ENCODE results near the gene ZBTB22. TPM values are rescaled to one million over a fixed set of nuclear protein-coding genes. Genes with fewer than 3 reads are reported as not detected.

ZBTB22 gene
- total RNA-seq, 1 donor from 2014 or later = 17.5 TPM

DNA sequence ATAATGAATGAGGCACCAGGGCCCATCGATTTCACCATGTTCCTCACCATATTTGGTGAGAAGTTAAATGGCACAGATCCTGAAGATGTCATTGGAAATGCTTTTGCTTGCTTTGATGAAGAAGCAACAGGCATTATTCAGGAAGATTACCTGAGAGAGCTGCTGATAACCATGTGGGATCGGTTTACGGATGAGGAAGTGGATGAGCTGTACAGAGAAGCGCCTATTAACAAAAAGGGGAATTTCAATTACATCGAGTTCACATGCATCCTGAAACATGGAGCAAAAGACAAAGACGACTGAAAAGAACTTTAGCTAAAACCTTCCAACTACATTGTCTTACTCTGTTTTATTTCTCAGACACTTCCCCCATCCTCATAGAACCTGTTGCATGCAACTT is 21.6 kb upstream of the ZBTB22 start:
- DNase-seq (ENCODE audit: low read depth) = no peak
- no peak for TF ChIP-seq CTCF (IDR thresholded peaks at IDR 0.05; ENCODE audit: insufficient read depth, low read length, poor library complexity, severe bottlenecking)
- Histone ChIP-seq H3K4me3 (ENCODE audit: low read depth, low read length) (no peak overlapping the region), H3K27me3 (ENCODE audit: control insufficient read depth, insufficient read depth, low read length) (no peaks in the 10 kb centered on the region), H3K36me3 (ENCODE audit: control insufficient read depth, insufficient read depth, low read length) (no peaks in the 10 kb centered on the region)

GRCh38 chr6:33336495-33336894 is 19.0 kb upstream of the ZBTB22 start:
- Histone ChIP-seq H3K36me3 (ENCODE audit: control insufficient read depth, insufficient read depth, low read length) (no peaks in the 10 kb centered on the region), H3K4me3 (ENCODE audit: low read depth, low read length) (no peak overlapping the region), H3K27me3 (ENCODE audit: control insufficient read depth, insufficient read depth, low read length) (no peaks in the 10 kb centered on the region)
- no peak for DNase-seq (ENCODE audit: low read depth)
- TF ChIP-seq CTCF (IDR thresholded peaks at IDR 0.05; ENCODE audit: insufficient read depth, low read length, poor library complexity, severe bottlenecking) = no peak

DNA sequence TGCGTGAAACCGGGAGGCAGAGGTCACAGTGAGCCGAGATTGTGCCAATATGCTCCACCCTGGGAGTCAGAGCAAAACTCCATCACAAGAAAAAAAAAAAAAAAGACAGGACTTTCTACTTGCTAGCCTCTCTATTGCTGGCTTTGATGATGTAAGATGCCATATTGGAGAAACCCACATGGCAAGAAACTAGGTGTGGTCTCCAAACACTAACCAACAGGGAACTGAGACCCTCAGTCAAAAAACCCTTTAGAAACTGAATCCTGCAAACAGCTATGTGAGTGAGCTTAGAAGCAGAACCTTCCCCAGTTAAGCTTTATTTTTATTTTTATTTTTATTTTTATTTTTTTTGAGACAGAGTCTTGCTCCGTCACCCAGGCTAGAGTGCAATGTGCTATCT is 18.4 kb upstream of the ZBTB22 start:
- TF ChIP-seq CTCF (IDR thresholded peaks at IDR 0.05; ENCODE audit: insufficient read depth, low read length, poor library complexity, severe bottlenecking) = no peak
- Histone ChIP-seq H3K36me3 (ENCODE audit: control insufficient read depth, insufficient read depth, low read length) (no peaks in the 10 kb centered on the region), H3K4me3 (ENCODE audit: low read depth, low read length) (no peak overlapping the region), H3K27me3 (ENCODE audit: control insufficient read depth, insufficient read depth, low read length) (no peaks in the 10 kb centered on the region)
- DNase-seq (ENCODE audit: low read depth) = no peak

DNA sequence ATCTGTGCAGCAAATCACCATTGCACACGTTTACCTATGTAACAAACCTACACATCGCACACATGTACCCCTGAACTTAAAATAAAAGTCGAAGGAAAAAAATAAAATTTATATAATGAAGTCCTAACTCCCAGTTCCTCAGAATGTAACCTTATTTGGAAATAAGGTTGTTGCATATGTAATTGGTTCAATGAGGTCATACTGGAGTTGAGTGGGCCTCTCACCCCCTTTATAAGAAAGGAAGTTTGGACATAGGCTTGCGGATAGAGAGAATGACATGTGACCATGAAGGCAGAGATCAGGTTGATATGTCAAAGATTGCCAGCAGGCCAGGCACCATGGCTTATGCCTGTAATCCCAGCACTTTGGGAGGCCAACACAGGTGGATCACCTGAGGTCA is 16.1 kb upstream of the ZBTB22 start:
- DNase-seq (ENCODE audit: low read depth) = no peak
- H3K4me3 ChIP-seq (ENCODE audit: low read depth, low read length) = no peak overlapping the region
- no peaks in the 10 kb centered on the region for H3K27me3 ChIP-seq (ENCODE audit: control insufficient read depth, insufficient read depth, low read length)
- TF ChIP-seq CTCF (IDR thresholded peaks at IDR 0.05; ENCODE audit: insufficient read depth, low read length, poor library complexity, severe bottlenecking) = no peak
- no peaks in the 10 kb centered on the region for H3K36me3 ChIP-seq (ENCODE audit: control insufficient read depth, insufficient read depth, low read length)

DNA sequence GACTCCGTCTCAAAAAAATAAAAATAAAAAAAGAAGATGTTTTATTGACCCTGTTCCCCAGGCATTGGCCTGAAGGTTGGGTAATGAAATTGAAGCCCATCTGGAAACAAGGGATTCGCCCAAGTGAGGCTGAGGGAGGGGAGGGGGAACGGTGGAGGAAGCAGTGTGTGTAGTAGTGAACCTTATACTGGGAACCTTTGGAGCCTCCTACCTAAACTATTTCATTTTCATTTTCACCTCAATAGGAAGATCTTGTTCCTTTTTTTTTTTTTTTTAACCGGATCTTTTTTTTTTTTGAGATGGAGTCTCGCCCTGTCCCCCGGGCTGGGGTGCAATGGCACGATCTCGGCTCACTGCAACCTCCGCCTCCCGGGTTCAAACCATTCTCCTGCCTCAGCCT is 13.2 kb upstream of the ZBTB22 start:
- no peaks in the 10 kb centered on the region for H3K27me3 ChIP-seq (ENCODE audit: control insufficient read depth, insufficient read depth, low read length)
- H3K36me3 ChIP-seq (ENCODE audit: control insufficient read depth, insufficient read depth, low read length) = no peaks in the 10 kb centered on the region
- DNase-seq (ENCODE audit: low read depth) = no peak
- no peak overlapping the region for H3K4me3 ChIP-seq (ENCODE audit: low read depth, low read length)
- no peak for TF ChIP-seq CTCF (IDR thresholded peaks at IDR 0.05; ENCODE audit: insufficient read depth, low read length, poor library complexity, severe bottlenecking)

DNA sequence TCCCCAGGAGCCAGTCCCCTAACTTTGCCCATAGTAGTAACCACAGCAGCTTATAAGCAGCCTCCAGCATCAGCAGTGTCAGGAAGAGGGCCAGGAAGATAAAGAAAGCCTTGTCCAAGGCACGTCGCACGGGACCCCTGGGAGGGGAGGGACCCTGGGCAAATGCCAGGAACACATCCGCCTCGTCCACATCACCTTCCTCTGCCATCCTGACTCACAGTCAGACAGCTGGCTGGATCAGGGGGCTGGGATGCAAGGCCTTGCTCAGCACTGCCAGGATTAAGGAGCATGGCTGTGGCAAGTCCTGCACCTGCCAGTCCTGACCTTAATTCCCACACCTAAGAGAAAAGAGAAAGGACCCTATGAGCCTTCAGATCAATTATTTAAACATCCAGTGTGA is 11.5 kb upstream of the ZBTB22 start:
- no peak for TF ChIP-seq CTCF (IDR thresholded peaks at IDR 0.05; ENCODE audit: insufficient read depth, low read length, poor library complexity, severe bottlenecking)
- Histone ChIP-seq H3K36me3 (ENCODE audit: control insufficient read depth, insufficient read depth, low read length) (no peaks in the 10 kb centered on the region), H3K27me3 (ENCODE audit: control insufficient read depth, insufficient read depth, low read length) (no peaks in the 10 kb centered on the region), H3K4me3 (ENCODE audit: low read depth, low read length) (no peak overlapping the region)
- DNase-seq (ENCODE audit: low read depth) = no peak
